Mucosa of descending colon (tissue), 3 donors: ENCODE results near the gene SEMA6A. TPM values are rescaled to one million over a fixed set of nuclear protein-coding genes. Genes with fewer than 3 reads are reported as not detected.

ENCODE experiments used
- ATAC-seq: fragments of 200-7000 bp; cut with Tn5 transposase; one replicate; pipeline ENCODE4 v1.9.1; 2020; ENCODE audit warnings: mild to moderate bottlenecking, moderate library complexity
- DNase-seq, 3 donors: peaks; one replicate each; pipeline ENCODE4 v3.0.0-alpha.2; 2020
- H3K36me3 ChIP-seq: fragments of 200-600 bp; one replicate; pipeline ENCODE4 v1.8.0; 2021; ENCODE audit warnings: low read depth, mild to moderate bottlenecking
- H3K4me1 ChIP-seq: fragments of 200-600 bp; one replicate; pipeline ENCODE4 v1.8.0; 2021; ENCODE audit warnings: low read depth, mild to moderate bottlenecking
- H3K4me3 ChIP-seq: fragments of 200-600 bp; one replicate; pipeline ENCODE4 v1.8.0; 2021; ENCODE audit warnings: mild to moderate bottlenecking
- H3K9me3 ChIP-seq: fragments of 200-600 bp; one replicate; pipeline ENCODE4 v1.8.0; 2021; ENCODE audit warnings: mild to moderate bottlenecking
- CTCF ChIP-seq: fragments of 200-600 bp; IDR thresholded peaks from one replicate; pipeline ENCODE4 v1.8.0; 2022; ENCODE audit warnings: antibody characterized with exemption, mild to moderate bottlenecking
- intact Hi-C, 2 donors: fragments of 100-400 bp; cut with DNase I in 1 of 2; cut with micrococcal nuclease in 1 of 2; formaldehyde crosslinking; loops; one replicate each; pipeline versions ENCODE4 v1.11.0 to v1.11.1; 2022; cut with DNase I, micrococcal nuclease
- total RNA-seq, 3 donors: library from RNA; stranded (reverse); fragmentation: NEBNext Ultra II Directional in 2 of 3; extraction: Animal tissue kit (Norgen Biotek cat#: 25700) in 2 of 3; gene quantifications; one replicate each; pipeline versions ENCODE4 v1.2.1 to v1.2.4, GENCODE V29; 2021 to 2023
- donor health status: DM: no; HTN: no; CAD: no; lungs with moderate emphysema.
- donor health status: DM: no; HTN: no; CAD: no.
- donor health status: DM: no; HTN: yes; CAD: no.

SEMA6A gene
- total RNA-seq, 3 donors from 2014 or later = 90.0 to 137 (median 106) TPM

GRCh38 chr5:116442095-116442534 is 132.5 kb downstream of the SEMA6A start:
- no peak overlapping the region for H3K4me3 ChIP-seq
- H3K9me3 ChIP-seq = no peaks in the 10 kb centered on the region
- H3K4me1 ChIP-seq = peaks cover 11% of the 10 kb centered on the region
- peak; percentile 42 for ATAC-seq
- peaks cover 3% of the 10 kb centered on the region for H3K36me3 ChIP-seq
- DNase-seq = peak in 2 of 3 donors; percentile 41 to 51
- intact Hi-C loops = no loop called here
- no peak for TF ChIP-seq CTCF

GRCh38 chr5:116441223-116441622 is 133.4 kb downstream of the SEMA6A start:
- no peak for ATAC-seq
- no peak for DNase-seq
- Histone ChIP-seq H3K4me3 (no peak overlapping the region), H3K4me1 (peaks cover 11% of the 10 kb centered on the region), H3K36me3 (no peaks in the 10 kb centered on the region), H3K9me3 (no peaks in the 10 kb centered on the region)
- no peak for TF ChIP-seq CTCF
- intact Hi-C loops = no loop called here

DNA sequence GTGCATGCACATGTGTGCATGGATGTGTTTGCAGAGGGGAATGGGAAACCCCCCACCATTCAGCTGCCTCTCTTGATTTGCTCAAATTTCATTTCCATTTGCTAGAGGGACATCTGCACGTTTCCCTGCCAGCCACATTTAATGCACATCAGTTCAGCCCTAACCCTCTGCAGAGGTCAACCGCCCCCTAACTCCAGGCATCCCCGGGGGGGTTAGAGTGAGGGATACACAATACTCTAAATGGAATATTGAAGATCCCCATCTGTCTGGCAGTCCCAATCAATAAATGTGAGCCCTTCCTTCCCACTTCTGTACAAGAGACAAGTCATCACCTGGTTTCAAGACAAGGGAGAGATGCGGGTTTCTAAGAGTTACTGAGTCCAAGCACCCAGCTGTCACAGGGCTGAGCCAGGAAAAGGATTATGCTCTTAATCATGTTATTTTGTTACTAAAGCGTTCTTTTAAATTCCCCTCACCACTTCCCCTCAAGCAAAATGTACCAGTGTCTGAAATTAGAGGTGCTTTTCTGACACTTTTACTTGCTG is 134.1 kb downstream of the SEMA6A start:
- intact Hi-C loops = no loop called here
- no peaks in the 10 kb centered on the region for H3K36me3 ChIP-seq
- no peaks in the 10 kb centered on the region for H3K9me3 ChIP-seq
- no peak for TF ChIP-seq CTCF
- H3K4me3 ChIP-seq = no peak overlapping the region
- DNase-seq = no peak
- no peak for ATAC-seq
- peaks cover 11% of the 10 kb centered on the region for H3K4me1 ChIP-seq

GRCh38 chr5:116439905-116440304 is 134.7 kb downstream of the SEMA6A start:
- intact Hi-C loops = no loop called here
- no peak for TF ChIP-seq CTCF
- Histone ChIP-seq H3K4me1 (peaks cover 11% of the 10 kb centered on the region), H3K36me3 (no peaks in the 10 kb centered on the region), H3K9me3 (no peaks in the 10 kb centered on the region), H3K4me3 (no peak overlapping the region)
- ATAC-seq = no peak
- no peak for DNase-seq

DNA sequence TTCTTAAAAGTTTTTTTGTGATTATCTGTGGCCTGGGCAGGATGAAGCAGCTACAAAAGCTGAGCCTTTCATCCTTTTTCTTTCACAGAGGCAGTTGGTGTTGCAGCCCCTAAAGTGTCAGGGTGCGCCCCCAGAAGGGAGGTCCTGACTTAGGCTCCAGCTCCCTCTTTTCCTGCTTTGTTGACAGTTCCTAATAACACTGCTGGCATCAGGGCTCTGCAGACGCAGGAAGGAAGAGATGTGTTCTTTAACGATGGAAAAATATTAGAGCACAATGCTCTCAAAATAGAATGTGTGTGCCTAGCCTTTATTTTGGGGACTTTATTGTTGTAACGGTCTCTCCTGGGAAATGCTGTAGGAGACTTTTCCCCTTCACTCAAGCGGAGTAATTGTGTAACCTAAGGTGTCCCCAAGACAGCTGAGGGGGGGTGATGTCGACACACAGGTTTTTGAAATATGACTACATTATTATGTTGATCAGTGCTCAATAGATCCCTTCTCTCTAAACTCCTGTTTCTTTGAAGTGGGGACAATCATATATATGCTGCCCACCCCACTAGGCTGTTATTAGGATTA is 135.6 kb downstream of the SEMA6A start:
- intact Hi-C loops = no loop called here
- ATAC-seq = no peak
- H3K9me3 ChIP-seq = no peaks in the 10 kb centered on the region

More for the DNA sequence above, 135.6 kb downstream of the SEMA6A start:
- Histone ChIP-seq H3K36me3 (no peaks in the 10 kb centered on the region), H3K4me1 (peaks cover 11% of the 10 kb centered on the region), H3K4me3 (no peak overlapping the region)
- TF ChIP-seq CTCF = no peak
- no peak for DNase-seq
